Measurements from ENCODE around the gene GGT6. TPM values are rescaled to one million over a fixed set of nuclear protein-coding genes. Genes with fewer than 3 reads are reported as not detected.

GGT6 gene
- polyA plus RNA-seq, 3 donors, result not detected

DNA sequence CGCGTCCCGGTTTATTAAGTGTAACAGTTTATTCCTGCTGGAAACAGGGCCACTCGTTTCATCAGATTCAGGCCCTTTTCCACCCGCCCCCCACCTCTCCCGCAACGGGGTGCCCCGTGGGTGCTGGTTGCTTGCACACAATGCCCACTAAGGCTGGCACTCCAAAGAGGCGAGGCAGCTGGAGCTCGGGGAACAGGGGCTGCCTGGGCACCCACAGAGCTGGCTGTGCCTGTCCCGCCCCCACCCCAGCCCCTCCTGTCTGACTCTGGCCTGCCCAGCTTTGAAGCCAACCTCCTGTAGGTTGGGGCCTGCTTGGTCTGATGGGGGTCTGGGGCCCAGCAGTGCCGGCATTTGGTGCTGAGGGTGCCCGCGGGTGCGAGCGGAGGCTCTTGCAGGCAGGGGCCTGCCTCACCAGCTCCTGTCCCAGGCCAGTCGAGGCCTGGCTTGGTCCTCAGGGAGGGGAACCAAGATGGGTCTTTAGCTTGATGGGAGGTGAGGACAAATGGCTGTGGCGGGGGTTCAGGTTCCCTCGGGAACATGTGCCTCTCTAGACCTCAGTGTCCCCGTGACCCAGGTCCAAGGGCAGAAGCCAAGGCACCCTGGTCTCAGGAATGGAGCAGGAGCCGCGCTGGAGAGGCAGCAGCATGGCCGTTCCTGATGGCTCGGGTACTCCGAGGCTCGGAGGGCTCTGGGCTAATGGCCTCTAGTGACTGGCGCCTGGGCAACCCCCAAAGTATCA, 25.3 kb downstream of the GGT6 start:
- Histone ChIP-seq H3K27ac (ENCODE audit: low read depth in 1 of 2, low read length in 2 of 2) (no peak overlapping the region), H3K4me2 (replicated peaks; ENCODE audit: extremely low read depth, low read length, poor library complexity, severe bottlenecking) (no peak overlapping the region), H3K79me2 (ENCODE audit: insufficient read depth, low read length) (no peaks in the 10 kb centered on the region), H4K20me1 (ENCODE audit: insufficient read depth, low read length) (no peaks in the 10 kb centered on the region), H3K4me1 (ENCODE audit: control insufficient read depth in 1 of 2, insufficient read depth in 2 of 2, low read length in 2 of 2) (peaks cover 22 to 25% of the 10 kb centered on the region in 2 donors), H3K27me3 (ENCODE audit: control insufficient read depth in 2 of 2, insufficient read depth in 2 of 2, low read length in 2 of 2) (no peaks in the 10 kb centered on the region), H2AFZ (ENCODE audit: insufficient read depth, low read depth, low read length, poor library complexity, severe bottlenecking) (no peak overlapping the region), H3K9me3 (replicated peaks in 1 of 2; ENCODE audit: control insufficient read depth in 1 of 2, insufficient read depth in 1 of 2, low read length in 2 of 2) (no peaks in the 10 kb centered on the region), H3K9ac (ENCODE audit: insufficient read depth, low read length, poor library complexity, severe bottlenecking) (no peak overlapping the region), H3K36me3 (replicated peaks in 1 of 2; ENCODE audit: control insufficient read depth in 1 of 2, insufficient read depth in 2 of 2, low read length in 2 of 2) (peaks cover 25% of the 10 kb centered on the region in 2 donors), H3K4me3 (replicated peaks in 1 of 3; ENCODE audit: low read depth in 2 of 3, low read length in 3 of 3) (no peak overlapping the region)
- TF ChIP-seq, protein P1, sequence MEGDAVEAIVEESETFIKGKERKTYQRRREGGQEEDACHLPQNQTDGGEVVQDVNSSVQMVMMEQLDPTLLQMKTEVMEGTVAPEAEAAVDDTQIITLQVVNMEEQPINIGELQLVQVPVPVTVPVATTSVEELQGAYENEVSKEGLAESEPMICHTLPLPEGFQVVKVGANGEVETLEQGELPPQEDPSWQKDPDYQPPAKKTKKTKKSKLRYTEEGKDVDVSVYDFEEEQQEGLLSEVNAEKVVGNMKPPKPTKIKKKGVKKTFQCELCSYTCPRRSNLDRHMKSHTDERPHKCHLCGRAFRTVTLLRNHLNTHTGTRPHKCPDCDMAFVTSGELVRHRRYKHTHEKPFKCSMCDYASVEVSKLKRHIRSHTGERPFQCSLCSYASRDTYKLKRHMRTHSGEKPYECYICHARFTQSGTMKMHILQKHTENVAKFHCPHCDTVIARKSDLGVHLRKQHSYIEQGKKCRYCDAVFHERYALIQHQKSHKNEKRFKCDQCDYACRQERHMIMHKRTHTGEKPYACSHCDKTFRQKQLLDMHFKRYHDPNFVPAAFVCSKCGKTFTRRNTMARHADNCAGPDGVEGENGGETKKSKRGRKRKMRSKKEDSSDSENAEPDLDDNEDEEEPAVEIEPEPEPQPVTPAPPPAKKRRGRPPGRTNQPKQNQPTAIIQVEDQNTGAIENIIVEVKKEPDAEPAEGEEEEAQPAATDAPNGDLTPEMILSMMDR (IDR thresholded peaks at IDR 0.05), result no peak
- Mint-ChIP-seq H3K27ac (no peak overlapping the region), H3K4me3 (no peak overlapping the region), H3K4me1 (peaks cover 31% of the 10 kb centered on the region), H3K36me3 (peaks cover 12 to 25% of the 10 kb centered on the region in 2 donors), H3K27me3 (ENCODE audit: low read depth in 3 of 3) (peaks cover 8 to 16% (median 8%) of the 10 kb centered on the region in 3 donors), H3K9me3 (no peaks in the 10 kb centered on the region)
- intact Hi-C loops (cut with micrococcal nuclease), result no loop called here
- 95% methylated on average over 13 of the region's 27 CpGs for WGBS (ENCODE audit: insufficient coverage)
- no peak for DNase-seq

DNA sequence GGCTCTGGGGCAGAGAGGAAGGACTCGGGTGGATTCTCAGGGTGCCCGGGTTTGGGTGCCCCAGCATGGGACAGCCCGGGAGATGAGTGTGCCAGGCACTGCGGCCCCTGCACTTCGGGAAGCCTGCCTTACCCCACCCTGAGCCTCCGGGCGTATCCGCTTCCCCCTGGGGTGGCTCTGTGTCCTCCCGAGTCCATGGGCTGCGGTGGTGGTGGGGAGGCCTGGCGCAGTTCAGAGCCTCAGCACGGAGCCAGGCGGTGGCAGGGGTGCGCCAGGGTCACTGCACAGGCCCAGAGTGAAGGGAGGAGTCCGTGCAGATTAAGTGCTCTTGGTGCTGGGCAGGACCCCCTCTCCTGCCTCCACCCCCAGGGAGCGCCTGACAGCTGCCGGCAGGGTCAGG, 25.9 kb downstream of the GGT6 start:
- no peak overlapping the region for H3K27ac Mint-ChIP-seq
- Histone ChIP-seq H3K27me3 (ENCODE audit: control insufficient read depth in 2 of 2, insufficient read depth in 2 of 2, low read length in 2 of 2) (no peaks in the 10 kb centered on the region), H2AFZ (ENCODE audit: insufficient read depth, low read depth, low read length, poor library complexity, severe bottlenecking) (no peak overlapping the region), H3K27ac (ENCODE audit: low read depth in 1 of 2, low read length in 2 of 2) (no peak overlapping the region), H3K4me1 (ENCODE audit: control insufficient read depth in 1 of 2, insufficient read depth in 2 of 2, low read length in 2 of 2) (peaks cover 22 to 25% of the 10 kb centered on the region in 2 donors), H3K9me3 (replicated peaks in 1 of 2; ENCODE audit: control insufficient read depth in 1 of 2, insufficient read depth in 1 of 2, low read length in 2 of 2) (no peaks in the 10 kb centered on the region), H3K4me3 (replicated peaks in 1 of 3; ENCODE audit: low read depth in 2 of 3, low read length in 3 of 3) (no peak overlapping the region), H3K4me2 (replicated peaks; ENCODE audit: extremely low read depth, low read length, poor library complexity, severe bottlenecking) (no peak overlapping the region), H3K9ac (ENCODE audit: insufficient read depth, low read length, poor library complexity, severe bottlenecking) (no peak overlapping the region), H3K36me3 (replicated peaks in 1 of 2; ENCODE audit: control insufficient read depth in 1 of 2, insufficient read depth in 2 of 2, low read length in 2 of 2) (peaks cover 19% of the 10 kb centered on the region in 2 donors), H4K20me1 (ENCODE audit: insufficient read depth, low read length) (no peaks in the 10 kb centered on the region), H3K79me2 (ENCODE audit: insufficient read depth, low read length) (no peaks in the 10 kb centered on the region)
- H3K9me3 Mint-ChIP-seq, result no peaks in the 10 kb centered on the region
- no peak overlapping the region for H3K4me3 Mint-ChIP-seq
- peaks cover 31% of the 10 kb centered on the region for H3K4me1 Mint-ChIP-seq
- 92% methylated on average over 16 of the region's 17 CpGs for WGBS (ENCODE audit: insufficient coverage)
- peaks cover 9 to 19% of the 10 kb centered on the region in 2 donors for H3K36me3 Mint-ChIP-seq
- peaks cover 8 to 16% (median 8%) of the 10 kb centered on the region in 3 donors for H3K27me3 Mint-ChIP-seq (ENCODE audit: low read depth in 3 of 3)
- intact Hi-C loops (cut with micrococcal nuclease), result no loop called here
- TF ChIP-seq, protein P1 (IDR thresholded peaks at IDR 0.05), result no peak
- no peak for DNase-seq

Measured in CD14-positive monocyte (primary cell).